GM12875 (cell line): ENCODE measurements around the gene ZNF322.
"Not testable (repeated sequence)": the region's sequence is repeated elsewhere in the genome, so short reads cannot be mapped to it uniquely, and the experiment has no call there.

Experiments used
- H3K4me3 ChIP-seq: one replicate; pipeline ENCODE4 v1.5.1; 2011; ENCODE audit warnings: low read depth, low read length, control low read depth
- CTCF ChIP-seq: IDR thresholded peaks from 2 replicates; pipeline ENCODE4 v1.5.1; 2011; ENCODE audit warnings: low read depth, mild to moderate bottlenecking, control low read depth, inconsistent platforms, low read length, moderate library complexity, borderline replicate concordance; ENCODE audit not compliant: insufficient read depth

ZNF322 gene, protein sequence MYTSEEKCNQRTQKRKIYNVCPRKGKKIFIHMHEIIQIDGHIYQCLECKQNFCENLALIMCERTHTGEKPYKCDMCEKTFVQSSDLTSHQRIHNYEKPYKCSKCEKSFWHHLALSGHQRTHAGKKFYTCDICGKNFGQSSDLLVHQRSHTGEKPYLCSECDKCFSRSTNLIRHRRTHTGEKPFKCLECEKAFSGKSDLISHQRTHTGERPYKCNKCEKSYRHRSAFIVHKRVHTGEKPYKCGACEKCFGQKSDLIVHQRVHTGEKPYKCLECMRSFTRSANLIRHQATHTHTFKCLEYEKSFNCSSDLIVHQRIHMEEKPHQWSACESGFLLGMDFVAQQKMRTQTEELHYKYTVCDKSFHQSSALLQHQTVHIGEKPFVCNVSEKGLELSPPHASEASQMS

GRCh38 chr6:26659042-26659999 is at the start of gene ZNF322:
Gene ZNF322 (minus strand): TSS chr6:26659746. CDS start chr6:26638553, 21,193 bp downstream.
- peak within 1 kb of the TSS; percentile 55 for H3K4me3 ChIP-seq
- TF ChIP-seq CTCF: no peak

DNA sequence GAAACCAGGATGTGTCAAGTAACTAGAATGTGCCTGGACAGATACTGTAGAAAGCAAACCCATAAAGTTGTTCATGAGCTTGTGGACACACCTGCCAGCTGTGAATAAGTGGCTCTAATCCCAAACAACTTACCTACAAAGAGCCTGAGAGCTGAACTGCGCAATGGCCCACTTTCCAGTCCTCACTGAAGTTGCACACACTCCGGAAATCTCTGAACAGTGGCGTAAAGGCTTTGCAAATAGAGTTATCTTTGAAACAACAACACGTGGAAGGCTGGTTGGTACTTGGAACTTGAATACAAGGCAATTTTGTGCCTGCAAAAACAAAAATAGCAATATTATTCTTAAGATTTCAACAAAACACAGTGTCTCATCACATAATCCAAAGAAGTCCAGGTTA is 46.2 kb upstream of the ZNF322 start:
- H3K4me3 ChIP-seq: not testable (repeated sequence)

DNA sequence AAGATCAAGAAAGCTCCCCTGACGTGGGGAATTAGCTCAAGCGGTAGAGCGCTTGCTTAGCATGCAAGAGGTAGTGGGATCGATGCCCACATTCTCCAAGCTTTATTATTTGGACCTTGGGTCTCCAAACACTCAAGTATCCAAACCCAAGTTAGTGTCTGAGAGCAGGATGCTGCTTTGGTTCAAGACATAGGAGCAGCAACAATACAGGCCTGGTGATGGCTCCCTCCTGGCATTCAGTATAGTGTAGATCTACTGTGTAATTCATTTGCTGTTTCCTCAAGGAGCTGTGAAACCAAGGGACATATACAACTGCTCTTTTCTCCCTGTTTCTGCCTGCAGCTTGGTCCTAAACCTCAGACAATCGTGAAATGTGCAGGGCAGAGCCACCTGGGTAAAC is 45.8 kb upstream of the ZNF322 start:
- H3K4me3 ChIP-seq: not testable (repeated sequence)

GRCh38 chr6:26701023-26701747 is 41.6 kb upstream of the ZNF322 start:
- H3K4me3 ChIP-seq: not testable (repeated sequence)

DNA sequence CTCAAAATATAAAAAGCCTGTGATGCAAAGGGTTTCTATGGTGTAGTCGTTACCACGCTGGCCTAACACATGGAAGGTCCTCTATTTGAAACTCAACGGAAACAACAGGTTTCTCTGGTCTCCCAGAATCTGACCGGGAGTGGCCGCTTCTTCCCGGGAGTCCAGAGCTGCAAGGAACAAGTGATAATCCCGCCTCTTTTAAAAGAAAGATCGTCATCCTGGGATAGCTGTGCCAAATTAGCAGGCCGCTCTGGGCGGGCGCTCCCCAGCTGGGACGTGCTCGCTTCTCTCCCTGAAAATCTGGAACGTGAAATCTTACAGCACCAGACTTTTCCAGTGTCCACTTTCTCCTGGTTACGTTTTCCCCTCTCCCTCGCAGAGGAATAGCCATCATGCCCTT is 38.0 kb upstream of the ZNF322 start:
- not testable (repeated sequence) for H3K4me3 ChIP-seq

DNA sequence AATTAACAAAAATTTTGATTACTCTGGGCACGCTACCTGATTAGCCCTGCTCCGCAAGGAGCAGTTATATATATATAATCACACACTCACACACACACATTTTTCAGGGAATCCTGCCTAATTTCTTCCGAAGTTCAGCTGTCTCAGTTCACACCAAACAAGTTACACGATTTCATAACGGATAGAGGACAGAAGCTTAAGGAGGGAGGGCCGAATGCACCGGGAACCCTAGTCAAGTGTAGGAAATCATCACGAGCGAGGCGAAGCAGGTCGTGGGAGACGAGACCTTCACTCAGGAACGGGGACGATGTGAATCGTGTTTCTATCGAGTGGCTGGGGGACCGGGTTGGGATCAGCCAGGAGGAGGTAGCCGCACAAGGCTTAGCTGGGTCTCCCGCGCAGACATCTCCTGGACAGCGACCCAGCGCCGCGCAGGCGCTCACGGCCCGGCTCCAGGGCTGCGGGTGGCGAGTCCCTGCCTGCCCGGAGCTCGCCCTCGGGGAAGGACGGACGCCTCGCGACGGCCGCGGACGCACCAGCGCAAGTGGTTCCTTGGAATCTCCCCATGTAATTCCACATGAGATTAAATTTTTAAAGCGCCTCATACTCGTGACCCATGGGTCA is 29.9 kb upstream of the ZNF322 start:
- not testable (repeated sequence) for H3K4me3 ChIP-seq

DNA sequence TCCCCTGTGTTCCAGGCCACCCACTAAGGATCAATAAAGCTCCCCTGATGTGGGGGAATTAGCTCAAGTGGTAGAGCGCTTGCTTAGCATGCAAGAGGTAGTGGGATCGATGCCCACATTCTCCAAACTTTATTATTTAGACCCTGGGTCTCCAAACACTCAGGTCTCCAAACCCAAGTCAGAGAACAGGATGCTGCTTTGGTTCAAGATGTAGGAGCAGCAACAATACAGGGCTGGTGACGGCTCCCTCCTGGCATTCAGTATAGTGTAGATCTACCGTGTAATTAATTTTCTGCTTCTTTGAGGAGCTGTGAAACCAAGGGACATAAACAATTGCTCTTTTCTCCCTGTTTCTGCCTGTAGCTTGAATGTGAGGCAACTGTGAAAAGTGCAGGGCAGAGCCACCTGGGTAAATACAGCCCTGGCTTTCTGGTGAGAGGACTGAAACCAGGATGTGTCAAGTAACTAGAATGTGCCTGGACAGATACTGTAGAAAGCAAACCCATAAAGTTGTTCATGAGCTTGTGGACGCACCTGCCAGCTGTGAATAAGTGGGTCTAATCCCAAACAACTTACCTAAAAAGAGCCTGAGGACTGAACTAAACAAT is 23.0 kb upstream of the ZNF322 start:
- H3K4me3 ChIP-seq: not testable (repeated sequence)

DNA sequence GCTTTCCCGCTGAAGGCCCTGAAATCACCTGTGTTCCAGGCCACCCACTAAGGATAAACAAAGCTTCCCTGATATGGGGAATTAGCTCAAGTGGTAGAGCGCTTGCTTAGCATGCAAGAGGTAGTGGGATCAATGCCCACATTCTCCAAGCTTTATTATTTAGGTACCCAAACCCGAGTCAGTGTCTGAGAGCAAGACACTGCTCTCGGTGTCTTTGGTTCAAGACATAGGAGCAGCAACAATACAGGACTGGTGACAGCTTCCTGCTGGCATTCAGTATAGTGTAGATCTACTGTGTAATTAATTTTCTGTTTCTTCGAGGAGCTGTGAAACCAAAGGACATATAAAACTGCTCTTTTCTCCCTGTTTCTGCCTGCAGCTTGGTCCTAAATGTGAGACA is 13.7 kb upstream of the ZNF322 start:
- H3K4me3 ChIP-seq: not testable (repeated sequence)

DNA sequence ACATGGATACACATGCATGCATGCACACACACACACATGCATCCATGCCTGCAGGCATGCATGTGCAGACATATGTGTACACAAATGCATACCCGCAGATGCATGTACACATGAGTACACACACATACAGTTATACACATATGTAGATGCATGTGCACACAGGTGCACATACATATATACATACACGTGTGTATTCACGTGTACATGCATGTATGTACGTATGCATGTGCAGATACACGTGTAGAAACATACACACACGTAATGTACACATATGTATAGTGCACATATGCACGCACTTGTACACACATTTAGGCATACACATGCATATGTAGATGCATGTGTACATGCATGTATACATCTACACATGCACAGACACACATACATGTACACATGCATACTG is 11.0 kb upstream of the ZNF322 start:
- not testable (repeated sequence) for H3K4me3 ChIP-seq

DNA sequence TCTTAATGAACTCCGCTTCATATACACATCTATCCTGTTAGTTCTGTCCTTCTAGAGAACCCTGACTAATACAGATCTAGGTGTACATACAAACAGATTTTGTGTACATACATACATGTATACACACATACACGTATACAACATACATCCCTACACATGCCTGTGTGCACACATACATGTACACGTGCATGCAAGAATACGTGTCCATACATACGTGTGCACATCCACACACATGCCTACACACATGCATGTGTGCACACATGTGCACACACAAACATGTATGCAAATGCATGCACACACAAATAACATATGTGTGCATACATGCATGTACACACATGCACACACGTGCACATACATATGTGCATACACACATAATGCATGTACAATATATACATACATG is 10.5 kb upstream of the ZNF322 start:
- not testable (repeated sequence) for H3K4me3 ChIP-seq

- no peak for TF ChIP-seq CTCF
These were observed 435 bp upstream of the ZNF322 start for GRCh38 chr6:26660000-26660361.

More at GRCh38 chr6:26660000-26660361, 435 bp upstream of the ZNF322 start:
- H3K4me3 ChIP-seq: peak overlapping the region; percentile 55
